HL-60 (cell line): ENCODE data around the gene CEPT1.

Experiments
- DNase-seq, 2 experiments: peaks; one replicate each; pipeline ENCODE4 v3.0.0-alpha.2; 2010 to 2020; ENCODE audit warnings: low read depth in 1 of 2, low spot score in 1 of 2
- H3K27ac ChIP-seq: fragments of 250-450 bp; sonication (Bioruptor Pico); replicated peaks from 2 replicates; pipeline ENCODE4 v1.5.1; 2020; ENCODE audit warnings: mild to moderate bottlenecking, moderate library complexity
- H3K27me3 ChIP-seq: fragments of 250-450 bp; sonication (Bioruptor Pico); 2 replicates; pipeline ENCODE4 v1.5.1; 2021; ENCODE audit warnings: mild to moderate bottlenecking, moderate library complexity; ENCODE audit not compliant: insufficient read depth, poor library complexity, severe bottlenecking
- H3K4me3 ChIP-seq: replicated peaks from 2 replicates; pipeline ENCODE4 v1.5.1; 2011; ENCODE audit warnings: mild to moderate bottlenecking, control low read depth, low read length; ENCODE audit not compliant: insufficient read depth
- GABPA ChIP-seq: IDR thresholded peaks from 2 replicates; pipeline ENCODE4 v1.6.1; 2012; ENCODE audit warnings: low read depth
- POLR2AphosphoS5 ChIP-seq: IDR thresholded peaks from 2 replicates; pipeline ENCODE4 v1.6.1; 2012; ENCODE audit warnings: low read depth
- SPI1 ChIP-seq: IDR thresholded peaks from 2 replicates; pipeline ENCODE4 v1.6.1; 2012; ENCODE audit warnings: low read depth, mild to moderate bottlenecking, borderline replicate concordance
- TF ChIP-seq, protein P1 (sequence below): IDR thresholded peaks from 2 replicates; pipeline ENCODE4 v1.6.1; 2012; ENCODE audit warnings: low read depth; ENCODE audit not compliant: insufficient replicate concordance
- TF ChIP-seq, protein P2 (sequence below): IDR thresholded peaks from one replicate; pipeline ENCODE4 v1.5.1; 2011; ENCODE audit warnings: low read length, control low read depth, inconsistent platforms; ENCODE audit not compliant: insufficient read depth

Gene CEPT1

DNA sequence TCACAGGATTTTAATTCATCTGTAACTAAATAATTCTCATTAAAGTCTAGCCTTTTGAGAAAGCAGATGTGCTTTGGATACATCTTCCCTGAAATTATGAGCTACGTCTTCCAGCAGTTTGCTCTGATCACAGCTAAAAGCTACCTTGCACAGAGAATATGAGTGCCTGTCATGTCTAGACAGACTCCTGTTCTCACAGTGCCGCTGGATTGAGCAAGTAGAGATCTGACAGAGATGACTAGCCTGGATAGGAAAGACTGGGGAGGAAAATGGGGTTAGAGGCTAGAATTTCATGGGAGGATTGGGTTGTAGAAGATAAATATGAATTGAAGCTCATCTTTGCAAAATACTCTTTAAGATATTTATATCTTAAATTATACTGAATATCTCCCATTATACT, 24.1 kb downstream of the CEPT1 start:
- no peaks in the 10 kb centered on the region for H3K27me3 ChIP-seq
- TF ChIP-seq, protein P1, sequence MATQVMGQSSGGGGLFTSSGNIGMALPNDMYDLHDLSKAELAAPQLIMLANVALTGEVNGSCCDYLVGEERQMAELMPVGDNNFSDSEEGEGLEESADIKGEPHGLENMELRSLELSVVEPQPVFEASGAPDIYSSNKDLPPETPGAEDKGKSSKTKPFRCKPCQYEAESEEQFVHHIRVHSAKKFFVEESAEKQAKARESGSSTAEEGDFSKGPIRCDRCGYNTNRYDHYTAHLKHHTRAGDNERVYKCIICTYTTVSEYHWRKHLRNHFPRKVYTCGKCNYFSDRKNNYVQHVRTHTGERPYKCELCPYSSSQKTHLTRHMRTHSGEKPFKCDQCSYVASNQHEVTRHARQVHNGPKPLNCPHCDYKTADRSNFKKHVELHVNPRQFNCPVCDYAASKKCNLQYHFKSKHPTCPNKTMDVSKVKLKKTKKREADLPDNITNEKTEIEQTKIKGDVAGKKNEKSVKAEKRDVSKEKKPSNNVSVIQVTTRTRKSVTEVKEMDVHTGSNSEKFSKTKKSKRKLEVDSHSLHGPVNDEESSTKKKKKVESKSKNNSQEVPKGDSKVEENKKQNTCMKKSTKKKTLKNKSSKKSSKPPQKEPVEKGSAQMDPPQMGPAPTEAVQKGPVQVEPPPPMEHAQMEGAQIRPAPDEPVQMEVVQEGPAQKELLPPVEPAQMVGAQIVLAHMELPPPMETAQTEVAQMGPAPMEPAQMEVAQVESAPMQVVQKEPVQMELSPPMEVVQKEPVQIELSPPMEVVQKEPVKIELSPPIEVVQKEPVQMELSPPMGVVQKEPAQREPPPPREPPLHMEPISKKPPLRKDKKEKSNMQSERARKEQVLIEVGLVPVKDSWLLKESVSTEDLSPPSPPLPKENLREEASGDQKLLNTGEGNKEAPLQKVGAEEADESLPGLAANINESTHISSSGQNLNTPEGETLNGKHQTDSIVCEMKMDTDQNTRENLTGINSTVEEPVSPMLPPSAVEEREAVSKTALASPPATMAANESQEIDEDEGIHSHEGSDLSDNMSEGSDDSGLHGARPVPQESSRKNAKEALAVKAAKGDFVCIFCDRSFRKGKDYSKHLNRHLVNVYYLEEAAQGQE, result no peak
- no peak for TF ChIP-seq GABPA
- TF ChIP-seq, protein P2, sequence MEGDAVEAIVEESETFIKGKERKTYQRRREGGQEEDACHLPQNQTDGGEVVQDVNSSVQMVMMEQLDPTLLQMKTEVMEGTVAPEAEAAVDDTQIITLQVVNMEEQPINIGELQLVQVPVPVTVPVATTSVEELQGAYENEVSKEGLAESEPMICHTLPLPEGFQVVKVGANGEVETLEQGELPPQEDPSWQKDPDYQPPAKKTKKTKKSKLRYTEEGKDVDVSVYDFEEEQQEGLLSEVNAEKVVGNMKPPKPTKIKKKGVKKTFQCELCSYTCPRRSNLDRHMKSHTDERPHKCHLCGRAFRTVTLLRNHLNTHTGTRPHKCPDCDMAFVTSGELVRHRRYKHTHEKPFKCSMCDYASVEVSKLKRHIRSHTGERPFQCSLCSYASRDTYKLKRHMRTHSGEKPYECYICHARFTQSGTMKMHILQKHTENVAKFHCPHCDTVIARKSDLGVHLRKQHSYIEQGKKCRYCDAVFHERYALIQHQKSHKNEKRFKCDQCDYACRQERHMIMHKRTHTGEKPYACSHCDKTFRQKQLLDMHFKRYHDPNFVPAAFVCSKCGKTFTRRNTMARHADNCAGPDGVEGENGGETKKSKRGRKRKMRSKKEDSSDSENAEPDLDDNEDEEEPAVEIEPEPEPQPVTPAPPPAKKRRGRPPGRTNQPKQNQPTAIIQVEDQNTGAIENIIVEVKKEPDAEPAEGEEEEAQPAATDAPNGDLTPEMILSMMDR, result no peak
- TF ChIP-seq POLR2AphosphoS5, result no peak
- TF ChIP-seq SPI1, result no peak
- DNase-seq, result no peak
- no peak overlapping the region for H3K4me3 ChIP-seq
- H3K27ac ChIP-seq, result no peak overlapping the region

DNA sequence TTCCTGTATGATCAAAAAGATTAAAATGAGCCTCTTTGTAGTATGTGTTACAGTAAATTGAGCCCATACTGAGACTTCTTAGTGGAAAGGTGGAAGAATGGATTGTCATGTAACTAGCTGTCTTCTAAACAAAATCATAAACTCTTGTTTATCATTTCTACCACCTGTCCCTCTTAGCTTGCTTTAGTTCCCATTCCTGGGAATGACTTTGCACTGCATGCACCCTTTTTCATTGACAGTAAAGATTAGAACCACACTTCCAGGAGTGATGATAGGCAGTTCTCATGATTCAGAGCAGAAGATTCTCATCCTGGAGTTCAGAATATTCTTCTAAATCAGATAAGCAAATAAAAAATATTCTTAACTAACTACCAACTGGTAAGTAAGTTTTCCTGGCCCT, 32.4 kb downstream of the CEPT1 start:
- Histone ChIP-seq H3K27me3 (no peaks in the 10 kb centered on the region), H3K4me3 (no peak overlapping the region), H3K27ac (no peak overlapping the region)
- DNase-seq, result no peak
- no peak for TF ChIP-seq GABPA
- TF ChIP-seq POLR2AphosphoS5, result no peak
- TF ChIP-seq, protein P1, result no peak

DNA sequence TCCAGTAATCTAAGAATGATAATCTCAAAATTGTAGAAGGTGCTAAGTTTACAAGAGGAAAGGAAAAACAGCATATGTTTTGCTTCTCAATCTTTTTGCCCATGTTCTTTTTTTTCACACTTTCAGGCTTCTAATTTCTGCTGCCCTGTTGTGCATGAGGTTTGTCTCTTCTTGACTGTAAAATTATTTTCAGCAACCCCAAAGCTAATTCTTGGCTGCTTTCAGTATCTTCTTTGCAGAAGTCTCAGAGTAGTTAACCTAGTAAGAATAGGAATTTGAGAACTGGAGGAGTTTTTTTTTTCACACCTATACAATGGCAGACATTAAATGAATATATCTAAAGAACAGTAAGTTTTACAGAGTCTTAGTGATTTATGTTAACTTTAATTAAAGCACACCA, 34.0 kb downstream of the CEPT1 start:
- Histone ChIP-seq H3K4me3 (no peak overlapping the region), H3K27ac (no peak overlapping the region), H3K27me3 (no peaks in the 10 kb centered on the region)
- no peak for DNase-seq
- TF ChIP-seq POLR2AphosphoS5 (no peak), SPI1 (no peak), GABPA (no peak)
- TF ChIP-seq, protein P2, result no peak
- TF ChIP-seq, protein P1, result no peak

DNA sequence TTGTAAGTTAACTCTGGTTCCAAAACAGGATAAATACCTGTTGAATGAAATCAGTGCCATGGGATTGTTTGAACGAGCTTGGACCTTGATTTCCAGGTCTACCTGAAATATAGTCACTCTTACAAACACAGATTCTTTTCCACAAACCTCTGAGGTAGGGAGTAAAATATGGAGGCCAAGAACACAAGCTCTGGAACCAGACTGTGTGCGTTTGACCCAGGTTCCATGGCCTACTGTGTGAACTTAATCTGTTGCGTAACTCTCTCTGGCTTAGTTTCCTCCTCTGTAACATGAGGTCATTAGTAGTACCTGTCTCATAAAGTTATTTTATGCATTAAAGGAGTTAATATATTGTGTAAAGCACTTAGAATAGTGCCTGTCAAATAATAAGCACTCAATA, 35.3 kb downstream of the CEPT1 start:
- H3K27me3 ChIP-seq, result no peaks in the 10 kb centered on the region
- TF ChIP-seq GABPA, result no peak
- no peak for DNase-seq
- no peak overlapping the region for H3K27ac ChIP-seq
- H3K4me3 ChIP-seq, result no peak overlapping the region
